ENCODE results near the gene TEN1.
"Not testable (repeated sequence)": the region's sequence is repeated elsewhere in the genome, so short reads cannot be mapped to it uniquely, and the experiment has no call there.

DNA sequence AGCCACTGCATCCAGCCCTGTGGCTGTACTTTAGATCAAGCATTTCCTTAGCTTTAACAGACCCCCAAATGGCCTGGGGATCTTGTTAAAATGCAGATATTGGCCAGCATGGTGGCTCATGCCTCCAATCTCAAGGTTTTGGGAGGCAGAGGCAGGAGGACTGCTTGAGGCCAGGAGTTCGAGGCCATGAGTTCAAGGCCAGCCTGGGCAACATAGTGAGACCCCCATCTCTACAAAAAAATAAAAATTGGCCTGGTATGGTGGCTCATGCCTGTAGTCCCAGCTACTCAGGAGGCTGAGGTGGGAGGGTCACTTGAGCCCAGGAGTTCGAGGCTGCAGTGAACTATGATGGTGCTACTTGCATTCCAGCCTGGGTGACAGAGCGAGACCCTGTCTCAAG is 63.8 kb downstream of the TEN1 start:
- TF ChIP-seq, protein P1, sequence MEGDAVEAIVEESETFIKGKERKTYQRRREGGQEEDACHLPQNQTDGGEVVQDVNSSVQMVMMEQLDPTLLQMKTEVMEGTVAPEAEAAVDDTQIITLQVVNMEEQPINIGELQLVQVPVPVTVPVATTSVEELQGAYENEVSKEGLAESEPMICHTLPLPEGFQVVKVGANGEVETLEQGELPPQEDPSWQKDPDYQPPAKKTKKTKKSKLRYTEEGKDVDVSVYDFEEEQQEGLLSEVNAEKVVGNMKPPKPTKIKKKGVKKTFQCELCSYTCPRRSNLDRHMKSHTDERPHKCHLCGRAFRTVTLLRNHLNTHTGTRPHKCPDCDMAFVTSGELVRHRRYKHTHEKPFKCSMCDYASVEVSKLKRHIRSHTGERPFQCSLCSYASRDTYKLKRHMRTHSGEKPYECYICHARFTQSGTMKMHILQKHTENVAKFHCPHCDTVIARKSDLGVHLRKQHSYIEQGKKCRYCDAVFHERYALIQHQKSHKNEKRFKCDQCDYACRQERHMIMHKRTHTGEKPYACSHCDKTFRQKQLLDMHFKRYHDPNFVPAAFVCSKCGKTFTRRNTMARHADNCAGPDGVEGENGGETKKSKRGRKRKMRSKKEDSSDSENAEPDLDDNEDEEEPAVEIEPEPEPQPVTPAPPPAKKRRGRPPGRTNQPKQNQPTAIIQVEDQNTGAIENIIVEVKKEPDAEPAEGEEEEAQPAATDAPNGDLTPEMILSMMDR (conservative IDR thresholded peaks at IDR 0.05 in 1 of 2, IDR thresholded peaks at IDR 0.05 in 1 of 2; ENCODE audit: low read depth in 1 of 2, low read length in 2 of 2): not testable (repeated sequence)
- TF ChIP-seq EZH2 (IDR thresholded peaks at IDR 0.05; ENCODE audit: low read length, missing control alignments): not testable (repeated sequence)
